ENCODE measurements around the gene TMTC1.

The TMTC1 gene

GRCh38 chr12:29734305-29734704, 49.4 kb downstream of the TMTC1 start:
- TF ChIP-seq CTCF (IDR thresholded peaks at IDR 0.05; ENCODE audit: low read depth, low read length, missing control alignments) = no peak

GRCh38 chr12:29733501-29733900, 50.2 kb downstream of the TMTC1 start:
- no peak for TF ChIP-seq CTCF (IDR thresholded peaks at IDR 0.05; ENCODE audit: low read depth, low read length, missing control alignments)
- DNase-seq (ENCODE audit: extremely low read depth, low read depth) = no peak

More at GRCh38 chr12:29734305-29734704, 49.4 kb downstream of the TMTC1 start:
- DNase-seq (ENCODE audit: extremely low read depth, low read depth) = no peak
- H3K4me3 ChIP-seq (replicated peaks; ENCODE audit: low read depth, low read length) = no peak overlapping the region

GRCh38 chr12:29733060-29733459, 50.7 kb downstream of the TMTC1 start:
- TF ChIP-seq CTCF (IDR thresholded peaks at IDR 0.05; ENCODE audit: low read depth, low read length, missing control alignments) = no peak
- no peak overlapping the region for H3K4me3 ChIP-seq (replicated peaks; ENCODE audit: low read depth, low read length)
- DNase-seq (ENCODE audit: extremely low read depth, low read depth) = no peak

More at GRCh38 chr12:29733501-29733900, 50.2 kb downstream of the TMTC1 start:
- no peak overlapping the region for H3K4me3 ChIP-seq (replicated peaks; ENCODE audit: low read depth, low read length)

- no peak for DNase-seq (ENCODE audit: extremely low read depth, low read depth)
- H3K4me3 ChIP-seq (replicated peaks; ENCODE audit: low read depth, low read length) = no peak overlapping the region
- no peak for TF ChIP-seq CTCF (IDR thresholded peaks at IDR 0.05; ENCODE audit: low read depth, low read length, missing control alignments)
Observed at GRCh38 chr12:29732593-29732992, 51.1 kb downstream of the TMTC1 start.

- no peak for DNase-seq (ENCODE audit: extremely low read depth, low read depth)
- H3K4me3 ChIP-seq (replicated peaks; ENCODE audit: low read depth, low read length) = no peak overlapping the region
- no peak for TF ChIP-seq CTCF (IDR thresholded peaks at IDR 0.05; ENCODE audit: low read depth, low read length, missing control alignments)
Observed at GRCh38 chr12:29732191-29732590, 51.6 kb downstream of the TMTC1 start.

GRCh38 chr12:29731591-29731990, 52.2 kb downstream of the TMTC1 start:
- TF ChIP-seq CTCF (IDR thresholded peaks at IDR 0.05; ENCODE audit: low read depth, low read length, missing control alignments) = no peak
- no peak for DNase-seq (ENCODE audit: extremely low read depth, low read depth)
- H3K4me3 ChIP-seq (replicated peaks; ENCODE audit: low read depth, low read length) = no peak overlapping the region

- no peak overlapping the region for H3K4me3 ChIP-seq (replicated peaks; ENCODE audit: low read depth, low read length)
- TF ChIP-seq CTCF (IDR thresholded peaks at IDR 0.05; ENCODE audit: low read depth, low read length, missing control alignments) = no peak
- DNase-seq (ENCODE audit: extremely low read depth, low read depth) = no peak
Observed at GRCh38 chr12:29730481-29730880, 53.3 kb downstream of the TMTC1 start.

All from HFF-Myc (cell line).